Common myeloid progenitor, CD34-positive (primary cell): Measurements from ENCODE around the gene ATP6AP1.

Experiments used
- CTCF ChIA-PET: fragments of 350-600 bp; sonication (Branson Sonifier 250); formaldehyde crosslinking; loops from one replicate; lab custom pipeline; 2021; ENCODE audit warnings: antibody characterized with exemption; lab: Charles Lee
- POLR2A ChIA-PET: fragments of 350-600 bp; sonication (Branson Sonifier 250); formaldehyde crosslinking; loops from one replicate; lab custom pipeline; 2021; ENCODE audit warnings: antibody characterized with exemption; lab: Charles Lee
- DNase-seq, 3 donors: peaks; one replicate each; pipeline versions ENCODE4 v3.0.0 to v3.0.0-alpha.2; 2013
- H3K27ac ChIP-seq, 2 experiments: 1 replicate in 1 of 2; 2 replicates in 1 of 2; pipeline ENCODE4 v1.7.0; 2013; ENCODE audit warnings: inconsistent platforms in 2 of 2, low read length in 2 of 2, mild to moderate bottlenecking in 2 of 2, low read depth in 1 of 2, moderate library complexity in 1 of 2; ENCODE audit not compliant: severe bottlenecking in 2 of 2, insufficient read depth in 1 of 2, poor library complexity in 1 of 2
- H3K27me3 ChIP-seq, 5 experiments: replicated peaks in 2 of 5; 1 replicate in 3 of 5; 2 replicates in 2 of 5; pipeline versions ENCODE4 v1.6.1 to v1.7.0; 2013; ENCODE audit warnings: low read length in 4 of 5, mild to moderate bottlenecking in 2 of 5, moderate library complexity in 2 of 5, inconsistent platforms in 1 of 5; ENCODE audit not compliant: insufficient read depth in 5 of 5, control insufficient read depth in 4 of 5
- H3K36me3 ChIP-seq, 4 experiments: 1 replicate in 2 of 4; 2 replicates in 2 of 4; pipeline versions ENCODE4 v1.6.1 to v1.7.0; 2013; ENCODE audit warnings: low read length in 3 of 4, control low read depth in 1 of 4, mild to moderate bottlenecking in 1 of 4; ENCODE audit not compliant: control insufficient read depth in 4 of 4, insufficient read depth in 4 of 4
- H3K4me1 ChIP-seq, 4 experiments: 1 replicate in 3 of 4; 2 replicates in 1 of 4; pipeline versions ENCODE4 v1.6.1 to v1.7.1; 2013; ENCODE audit warnings: low read length in 3 of 4, mild to moderate bottlenecking in 3 of 4, control low read depth in 1 of 4, inconsistent platforms in 1 of 4, moderate library complexity in 1 of 4; ENCODE audit not compliant: control insufficient read depth in 4 of 4, insufficient read depth in 4 of 4; ENCODE audit errors: control extremely low read depth in 1 of 4
- H3K4me3 ChIP-seq, 7 experiments: 1 replicate in 4 of 7; 2 replicates in 3 of 7; pipeline versions ENCODE4 v1.5.1 to v1.7.0; 2013; ENCODE audit warnings: mild to moderate bottlenecking in 7 of 7, low read length in 6 of 7, moderate library complexity in 6 of 7, inconsistent platforms in 2 of 7, low read depth in 2 of 7, control low read depth in 1 of 7; ENCODE audit not compliant: insufficient read depth in 4 of 7, control insufficient read depth in 1 of 7; ENCODE audit errors: extremely low read depth in 1 of 7
- H3K9me3 ChIP-seq, 5 experiments: 1 replicate in 4 of 5; 2 replicates in 1 of 5; pipeline versions ENCODE4 v1.6.1 to v1.7.1; 2013; ENCODE audit warnings: low read length in 4 of 5, mild to moderate bottlenecking in 2 of 5, inconsistent platforms in 1 of 5, low read depth in 1 of 5, moderate library complexity in 1 of 5; ENCODE audit not compliant: control insufficient read depth in 4 of 5, insufficient read depth in 2 of 5; ENCODE audit errors: control extremely low read depth in 1 of 5
- WGBS: methylation state at CpG from one replicate; pipeline ENCODE4 v1.1.5; 2013; ENCODE audit not compliant: insufficient coverage; 5-methylcytosine and 5-hydroxymethylcytosine counted together

The ATP6AP1 gene

DNA sequence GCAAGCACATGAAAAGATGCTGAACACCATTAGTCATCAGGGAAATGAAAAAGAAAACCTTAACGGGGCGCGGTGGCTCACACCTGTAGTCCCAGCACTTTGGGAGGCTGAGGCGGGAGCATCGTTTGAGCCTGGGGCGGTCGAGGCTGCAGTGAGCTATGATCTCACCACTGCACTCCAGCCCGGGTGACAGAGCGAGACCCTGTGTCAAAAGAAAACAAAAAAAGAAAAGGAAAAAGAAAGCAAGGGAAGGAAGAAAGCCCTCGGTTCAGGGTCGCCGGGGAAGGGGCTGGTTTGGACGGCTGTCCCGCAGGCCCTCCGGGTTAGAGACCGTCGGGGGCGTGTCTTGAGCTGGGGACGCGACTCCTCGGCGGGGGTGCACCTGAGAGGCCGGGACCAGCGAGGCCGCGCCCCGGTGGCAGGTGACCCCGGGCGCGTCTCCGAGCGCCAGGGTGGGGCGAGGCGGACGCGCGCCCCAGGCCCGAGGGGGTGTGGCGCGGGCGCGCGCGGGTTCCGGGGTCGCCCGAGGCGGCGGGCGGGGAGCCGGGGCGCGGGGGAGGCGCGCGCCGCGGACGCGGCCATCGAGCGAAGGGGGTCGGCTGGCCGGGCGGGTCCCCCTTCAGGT, 29.1 kb downstream of the ATP6AP1 start:
- Histone ChIP-seq H3K27me3 (peaks cover 0 to 7% (median 0%) of the 10 kb centered on the region in 5 experiments), H3K4me3 (peak overlapping the region; percentile 38 to 75 (median 58)), H3K4me1 (peaks cover 0 to 7% (median 2%) of the 10 kb centered on the region in 4 experiments), H3K27ac (no peak overlapping the region), H3K36me3 (peaks cover 0 to 14% (median 0%) of the 10 kb centered on the region in 4 experiments), H3K9me3 (peaks cover 0 to 3% (median 0%) of the 10 kb centered on the region in 5 experiments)
- POLR2A ChIA-PET, result interaction anchor here (0.8 to 1.2 kb wide), 2 partner anchors 9 to 46 kb away, joined by 3 read pairs; partner anchors contain the start of gene TAFAZZIN
- 34% methylated on average over 62 of the region's 65 CpGs for WGBS
- DNase-seq, result peak; percentile 16 to 50 (median 27)
- CTCF ChIA-PET, result no interaction called here

DNA sequence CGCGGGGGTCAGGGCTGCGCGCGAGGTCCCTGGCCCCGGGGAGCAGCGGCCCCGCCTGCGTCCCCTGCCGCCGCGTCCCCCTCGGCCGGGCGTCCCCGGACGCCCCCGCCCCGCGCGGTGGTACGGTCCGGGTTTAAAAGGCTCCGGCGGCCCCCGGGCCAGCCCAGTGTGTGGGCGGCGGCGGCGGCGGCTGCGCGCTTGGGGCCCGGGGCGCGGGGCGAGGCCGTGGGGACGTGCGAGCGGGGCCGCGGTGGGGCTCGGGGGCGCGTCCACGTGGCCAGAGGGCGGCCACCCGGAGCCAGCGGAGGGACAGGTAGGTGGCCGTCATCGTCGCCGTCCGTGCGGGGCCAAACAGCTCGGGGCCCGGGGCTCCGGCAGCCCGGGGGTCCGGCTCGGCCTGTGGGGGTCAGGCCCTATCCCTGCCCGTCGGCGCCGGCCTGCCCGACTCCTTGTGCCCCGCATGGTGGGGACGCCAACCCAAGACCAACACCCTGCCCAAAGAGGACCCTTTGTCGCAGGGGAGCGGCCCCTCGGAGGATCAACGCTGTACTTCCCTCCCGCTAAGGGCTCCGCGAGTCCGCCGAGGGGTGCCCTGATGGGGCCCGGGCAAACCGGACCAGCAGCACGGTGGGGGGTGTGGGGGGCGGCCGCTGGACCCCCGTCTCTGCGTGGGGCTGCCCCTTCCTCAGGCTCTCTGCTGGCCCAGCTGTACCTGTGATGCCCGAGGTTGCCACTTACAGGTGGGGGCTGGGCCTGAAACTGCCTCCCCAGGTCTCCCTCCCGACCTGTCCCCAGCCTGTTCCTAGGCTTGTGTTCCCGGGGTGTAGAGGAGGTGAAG, 29.9 kb downstream of the ATP6AP1 start, which contains the start of gene PLXNA3:
PLXNA3 (plus strand) TSS at position 166 of the 838 bp plus-strand sequence. CDS start 1,903 bp downstream, outside the sequence.
- peak; percentile 27 to 67 (median 62) for DNase-seq
- Histone ChIP-seq H3K36me3 (peaks cover 0 to 16% (median 0%) of the 10 kb centered on the region in 4 experiments), H3K27ac (peak within 1 kb of the TSS in 1 of 2 experiments; percentile 1), H3K4me1 (peaks cover 0 to 7% (median 2%) of the 10 kb centered on the region in 4 experiments), H3K4me3 (peak within 1 kb of the TSS; percentile 38 to 75 (median 61)), H3K27me3 (peaks cover 0 to 5% (median 0%) of the 10 kb centered on the region in 5 experiments), H3K9me3 (peaks cover 0 to 3% (median 0%) of the 10 kb centered on the region in 5 experiments)
- CTCF ChIA-PET, result no interaction called here
- POLR2A ChIA-PET, result interaction anchor here (1.2 to 1.3 kb wide), 2 partner anchors 10 to 69 kb away, joined by 3 read pairs; no protein-coding TSS in a partner anchor
- 41% methylated on average over 59 of the region's 88 CpGs for WGBS

- ChIA-PET POLR2A (interaction anchor here (1.2 to 1.3 kb wide), 2 partner anchors 11 to 68 kb away, joined by 3 read pairs; no protein-coding TSS in a partner anchor), CTCF (no interaction called here)
- H3K27ac ChIP-seq, result no peak overlapping the region
- WGBS, result 68% methylated on average over 11 of the region's 15 CpGs
- H3K27me3 ChIP-seq, result peaks cover 0 to 5% (median 0%) of the 10 kb centered on the region in 5 experiments
- H3K4me3 ChIP-seq, result peak overlapping the region; percentile 21 to 75 (median 61)
- peaks cover 0 to 16% (median 0%) of the 10 kb centered on the region in 4 experiments for H3K36me3 ChIP-seq
- peaks cover 0 to 7% (median 2%) of the 10 kb centered on the region in 4 experiments for H3K4me1 ChIP-seq
- H3K9me3 ChIP-seq, result peaks cover 0 to 3% (median 0%) of the 10 kb centered on the region in 5 experiments
- DNase-seq, result no peak
Observed at GRCh38 chrX:154458954-154459778, 30.7 kb downstream of the ATP6AP1 start.

DNA sequence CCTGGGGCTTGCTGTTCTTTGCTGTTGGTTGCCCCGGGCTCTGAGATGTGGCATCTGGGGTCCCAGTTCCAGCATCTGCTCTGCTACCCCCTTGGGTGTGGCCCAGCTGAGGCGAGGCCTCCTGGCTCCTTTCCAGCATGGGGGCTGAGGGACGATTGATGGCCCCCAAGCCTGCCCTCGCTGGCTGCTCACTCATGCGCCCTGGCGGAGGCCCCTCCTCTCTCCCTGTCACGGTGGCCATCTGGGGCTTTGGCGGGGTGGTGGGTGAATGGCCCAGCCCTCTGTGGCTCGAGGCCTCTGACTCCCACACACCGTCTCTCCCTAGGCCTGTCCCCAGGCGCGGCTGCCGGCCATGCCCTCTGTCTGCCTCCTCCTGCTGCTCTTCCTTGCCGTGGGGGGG, 31.4 kb downstream of the ATP6AP1 start:
- ChIA-PET POLR2A (no interaction called here), CTCF (interaction anchor here (1.4 kb wide), 1 partner anchor 67 kb away, joined by 6 read pairs; no protein-coding TSS in a partner anchor)
- Histone ChIP-seq H3K9me3 (peaks cover 0 to 3% (median 0%) of the 10 kb centered on the region in 5 experiments), H3K27me3 (peaks cover 0 to 11% (median 0%) of the 10 kb centered on the region in 5 experiments), H3K4me3 (no peak overlapping the region), H3K36me3 (peaks cover 0 to 16% (median 0%) of the 10 kb centered on the region in 4 experiments), H3K4me1 (peaks cover 0 to 7% (median 2%) of the 10 kb centered on the region in 4 experiments), H3K27ac (no peak overlapping the region)
- 90% methylated on average over 13 of the region's 14 CpGs for WGBS
- DNase-seq, result no peak

DNA sequence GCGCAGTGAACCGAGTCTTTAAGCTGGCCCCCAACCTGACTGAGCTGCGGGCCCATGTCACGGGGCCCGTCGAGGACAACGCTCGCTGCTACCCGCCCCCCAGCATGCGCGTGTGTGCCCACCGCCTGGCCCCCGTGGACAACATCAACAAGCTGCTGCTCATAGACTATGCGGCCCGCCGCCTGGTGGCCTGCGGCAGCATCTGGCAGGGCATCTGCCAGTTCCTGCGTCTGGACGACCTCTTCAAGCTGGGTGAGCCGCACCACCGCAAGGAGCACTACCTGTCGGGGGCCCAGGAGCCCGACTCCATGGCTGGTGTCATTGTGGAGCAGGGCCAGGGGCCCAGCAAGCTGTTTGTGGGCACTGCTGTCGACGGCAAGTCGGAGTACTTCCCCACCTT, 31.8 kb downstream of the ATP6AP1 start:
- Histone ChIP-seq H3K27me3 (peaks cover 0 to 11% (median 0%) of the 10 kb centered on the region in 5 experiments), H3K4me3 (no peak overlapping the region), H3K36me3 (peaks cover 0 to 16% (median 0%) of the 10 kb centered on the region in 4 experiments), H3K4me1 (peaks cover 0 to 7% (median 2%) of the 10 kb centered on the region in 4 experiments), H3K9me3 (peaks cover 0 to 3% (median 0%) of the 10 kb centered on the region in 5 experiments), H3K27ac (no peak overlapping the region)
- POLR2A ChIA-PET, result interaction anchor here (0.9 kb wide), 1 partner anchor 63 kb away, joined by 4 read pairs; no protein-coding TSS in a partner anchor
- CTCF ChIA-PET, result interaction anchor here (0.5 to 1.4 kb wide), 2 partner anchors 54 to 67 kb away, joined by 3 to 6 read pairs; no protein-coding TSS in a partner anchor
- no peak for DNase-seq
- 91% methylated on average over 23 of the region's 26 CpGs for WGBS

DNA sequence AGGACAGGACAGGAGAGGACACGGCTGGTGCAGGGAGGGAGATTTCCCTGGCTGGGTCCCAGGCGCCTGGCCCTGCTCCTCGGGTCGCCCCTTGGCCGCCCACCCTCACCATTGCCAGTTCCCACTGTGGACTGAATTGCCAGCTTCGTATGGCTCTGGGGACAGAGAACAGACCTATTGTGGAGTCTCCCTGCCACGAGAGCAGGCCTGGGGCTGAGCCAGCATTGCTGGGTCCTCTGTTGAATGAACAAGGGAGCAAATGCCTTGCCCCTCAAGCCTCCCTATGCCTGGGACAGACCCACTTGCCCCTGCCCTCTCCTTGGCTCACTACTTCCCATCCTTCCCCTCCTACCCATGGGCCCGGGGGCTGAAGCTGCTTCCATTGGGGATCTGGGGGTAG, 33.9 kb downstream of the ATP6AP1 start:
- Histone ChIP-seq H3K4me3 (no peak overlapping the region), H3K4me1 (peaks cover 0 to 5% (median 2%) of the 10 kb centered on the region in 4 experiments), H3K36me3 (peaks cover 0 to 16% (median 5%) of the 10 kb centered on the region in 4 experiments), H3K9me3 (peaks cover 0 to 3% (median 0%) of the 10 kb centered on the region in 5 experiments), H3K27me3 (peaks cover 0 to 11% (median 0%) of the 10 kb centered on the region in 5 experiments), H3K27ac (no peak overlapping the region)
- WGBS, result 100% methylated on average over 7 of the region's 8 CpGs
- POLR2A ChIA-PET, result no interaction called here
- CTCF ChIA-PET, result interaction anchor here (1.1 to 1.8 kb wide), 2 partner anchors 11 to 80 kb away, joined by 3 to 5 read pairs; no protein-coding TSS in a partner anchor
- no peak for DNase-seq
